B cell (primary cell): ENCODE results near the gene SH3D19. TPM values are rescaled to one million over a fixed set of nuclear protein-coding genes. Genes with fewer than 3 reads are reported as not detected.

ENCODE experiments used
- ATAC-seq: fragments of 200-7000 bp; cut with Tn5 transposase; one replicate; pipeline ENCODE4 v1.10.0; 2021; ENCODE audit warnings: low read depth, mild to moderate bottlenecking, moderate number of reproducible peaks, moderate library complexity
- CTCF ChIA-PET: fragments of 350-600 bp; sonication (Branson Sonifier 250); formaldehyde crosslinking; loops from one replicate; lab custom pipeline; 2021; ENCODE audit warnings: antibody characterized with exemption, inconsistent platforms; lab: Charles Lee
- POLR2A ChIA-PET: fragments of 350-600 bp; sonication (Branson Sonifier 250); formaldehyde crosslinking; loops from one replicate; lab custom pipeline; 2021; ENCODE audit warnings: antibody characterized with exemption; lab: Charles Lee
- DNase-seq: peaks from one replicate; pipeline ENCODE4 v3.0.0; 2013
- H2AFZ ChIP-seq: 2 replicates; pipeline ENCODE4 v1.6.1; 2012; ENCODE audit warnings: mild to moderate bottlenecking, low read depth, low read length; ENCODE audit not compliant: insufficient read depth, poor library complexity, severe bottlenecking
- H3K27ac ChIP-seq, 2 donors: 1 replicate in 1 of 2; 2 replicates in 1 of 2; pipeline ENCODE4 v1.5.1; 2012 to 2013; ENCODE audit warnings: low read length in 2 of 2, mild to moderate bottlenecking in 2 of 2, moderate library complexity in 1 of 2
- H3K27me3 ChIP-seq, 4 experiments: fragments of 200-600 bp in 1 of 4; sonication (generic) in 1 of 4; replicated peaks in 1 of 4; 1 replicate in 2 of 4; 2 replicates in 2 of 4; pipeline versions ENCODE4 v1.6.1 to v1.7.0; 2013 to 2016; ENCODE audit warnings: low read length in 3 of 4, mild to moderate bottlenecking in 2 of 4, mixed read lengths in 1 of 4, moderate library complexity in 1 of 4; ENCODE audit not compliant: insufficient read depth in 4 of 4, control insufficient read depth in 3 of 4; ENCODE audit errors: control extremely low read depth in 1 of 4
- H3K36me3 ChIP-seq, 2 experiments: replicated peaks in 1 of 2; 1 replicate in 1 of 2; 2 replicates in 1 of 2; pipeline versions ENCODE4 v1.6.1 to v1.7.1; 2013; ENCODE audit warnings: low read length in 1 of 2; ENCODE audit not compliant: insufficient read depth in 2 of 2, control insufficient read depth in 1 of 2; ENCODE audit errors: control extremely low read depth in 1 of 2, extremely low read depth in 1 of 2
- H3K4me1 ChIP-seq, 2 donors: fragments of 200-600 bp in 1 of 2; sonication (generic) in 1 of 2; 1 replicate in 1 of 2; 2 replicates in 1 of 2; pipeline versions ENCODE4 v1.5.1 to v1.6.1; 2013 to 2017; ENCODE audit warnings: low read length in 2 of 2; ENCODE audit not compliant: control insufficient read depth in 2 of 2, insufficient read depth in 2 of 2
- H3K4me2 ChIP-seq: replicated peaks from 2 replicates; pipeline ENCODE3; 2012; ENCODE audit warnings: mild to moderate bottlenecking, low read depth, low read length; ENCODE audit not compliant: poor library complexity, severe bottlenecking
- H3K4me3 ChIP-seq, 5 experiments: fragments of 200-600 bp in 1 of 5; sonication (generic) in 1 of 5; 1 replicate in 3 of 5; 2 replicates in 2 of 5; pipeline versions ENCODE4 v1.5.1 to v1.7.0; 2011 to 2016; ENCODE audit warnings: low read length in 4 of 5, mild to moderate bottlenecking in 4 of 5, low read depth in 2 of 5, control low read depth in 1 of 5, moderate library complexity in 1 of 5; ENCODE audit not compliant: insufficient read depth in 1 of 5; ENCODE audit errors: control extremely low read depth in 1 of 5, extremely low read depth in 1 of 5
- H3K79me2 ChIP-seq: fragments of 200-600 bp; sonication (generic); one replicate; pipeline ENCODE4 v1.6.0; 2016; ENCODE audit warnings: low read length; ENCODE audit not compliant: control insufficient read depth, insufficient read depth
- H3K9ac ChIP-seq: fragments of 200-600 bp; sonication (generic); 2 replicates; pipeline ENCODE4 v1.6.1; 2017; ENCODE audit warnings: mild to moderate bottlenecking, low read length, moderate library complexity
- H3K9me3 ChIP-seq, 3 donors: one replicate each; pipeline versions ENCODE4 v1.6.1 to v1.7.1; 2013; ENCODE audit warnings: low read length in 2 of 3; ENCODE audit not compliant: control insufficient read depth in 2 of 3, insufficient read depth in 1 of 3; ENCODE audit errors: control extremely low read depth in 1 of 3
- H4K20me1 ChIP-seq: 2 replicates; pipeline ENCODE4 v1.6.0; 2012; ENCODE audit warnings: mild to moderate bottlenecking, low read length; ENCODE audit not compliant: insufficient read depth, control insufficient read depth, poor library complexity, severe bottlenecking
- H3K27ac Mint-ChIP-seq: one replicate; pipeline ENCODE4 v1.8.0; 2021; ENCODE audit warnings: mixed read lengths
- H3K27me3 Mint-ChIP-seq: one replicate; pipeline ENCODE4 v1.8.0; 2021; ENCODE audit warnings: mixed read lengths
- H3K4me1 Mint-ChIP-seq: one replicate; pipeline ENCODE4 v1.8.0; 2021; ENCODE audit warnings: mixed read lengths
- H3K4me3 Mint-ChIP-seq: one replicate; pipeline ENCODE4 v1.8.0; 2021; ENCODE audit warnings: mixed read lengths
- H3K9me3 Mint-ChIP-seq: one replicate; pipeline ENCODE4 v1.8.0; 2022; ENCODE audit warnings: mixed read lengths; ENCODE audit not compliant: insufficient read depth
- EZH2 ChIP-seq: IDR thresholded peaks from 2 replicates; pipeline ENCODE4 v1.6.1; 2012; ENCODE audit warnings: borderline replicate concordance, low read depth, mild to moderate bottlenecking, moderate library complexity, low read length; ENCODE audit not compliant: insufficient read depth, poor library complexity, severe bottlenecking
- WGBS: methylation state at CpG from one replicate; pipeline ENCODE4 v1.1.5; 2013; ENCODE audit warnings: missing lambda C conversion rate; ENCODE audit not compliant: insufficient coverage; 5-methylcytosine and 5-hydroxymethylcytosine counted together
- intact Hi-C: fragments of 100-400 bp; cut with micrococcal nuclease; formaldehyde crosslinking; loops from one replicate; pipeline ENCODE4 v1.10.0; 2022
- polyA plus RNA-seq: library from polyadenylated mRNA; depleted of rRNA; stranded (reverse); fragments of >200 nt; gene quantifications from 2 replicates; pipeline ENCODE4 v1.2.3, GENCODE V29; 2012
- total RNA-seq, 2 donors: library from RNA; stranded (reverse); fragments of 120-200 nt in 1 of 2; gene quantifications; 1 replicate in 1 of 2; 2 replicates in 1 of 2; pipeline versions ENCODE4 v1.2.3 to v1.2.4, GENCODE V29; 2013 to 2022
- TF ChIP-seq, protein P1 (sequence below): fragments of 200-600 bp; IDR thresholded peaks from one replicate; pipeline ENCODE4 v1.8.0; 2022; ENCODE audit warnings: antibody characterized with exemption, mild to moderate bottlenecking

The SH3D19 gene
- total and polyA plus RNA-seq, 2 donors (not counting 1 experiment from before 2014, with no cell fraction given): 0.01 TPM; not detected in 1

DNA sequence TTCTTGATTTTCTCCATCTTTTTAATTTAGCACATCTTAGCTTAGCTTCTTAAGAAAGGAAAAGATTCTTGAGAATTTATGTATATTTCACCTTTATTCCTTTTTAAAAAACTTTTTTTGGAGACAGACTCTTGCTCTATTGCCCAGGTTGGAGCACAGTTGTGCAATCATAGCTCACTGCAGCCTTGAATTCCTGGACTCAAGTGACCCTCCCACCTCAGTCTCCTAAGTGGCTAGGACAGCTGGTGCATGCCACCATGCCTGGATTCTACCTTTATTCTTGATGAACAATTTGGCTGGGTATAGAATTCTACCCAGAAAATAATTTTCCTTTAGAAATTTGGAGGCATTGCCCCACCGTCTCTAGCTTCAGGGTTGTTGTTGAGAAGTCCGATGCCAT is 19.5 kb upstream of the SH3D19 start:
- H3K27me3 ChIP-seq: peaks cover 0 to 7% (median 0%) of the 10 kb centered on the region in 4 experiments
- Mint-ChIP-seq H3K27me3 (peaks cover 10% of the 10 kb centered on the region), H3K27ac (no peak overlapping the region), H3K4me3 (no peak overlapping the region), H3K9me3 (no peaks in the 10 kb centered on the region), H3K4me1 (no peaks in the 10 kb centered on the region)
- H4K20me1 ChIP-seq: no peaks in the 10 kb centered on the region
- no peak overlapping the region for H3K4me2 ChIP-seq
- H3K9ac ChIP-seq: no peak overlapping the region
- ChIA-PET POLR2A (no interaction called here), CTCF (no interaction called here)
- intact Hi-C loops: no loop called here
- no peaks in the 10 kb centered on the region for H3K4me1 ChIP-seq
- H3K27ac ChIP-seq: no peak overlapping the region
- TF ChIP-seq, protein P1, sequence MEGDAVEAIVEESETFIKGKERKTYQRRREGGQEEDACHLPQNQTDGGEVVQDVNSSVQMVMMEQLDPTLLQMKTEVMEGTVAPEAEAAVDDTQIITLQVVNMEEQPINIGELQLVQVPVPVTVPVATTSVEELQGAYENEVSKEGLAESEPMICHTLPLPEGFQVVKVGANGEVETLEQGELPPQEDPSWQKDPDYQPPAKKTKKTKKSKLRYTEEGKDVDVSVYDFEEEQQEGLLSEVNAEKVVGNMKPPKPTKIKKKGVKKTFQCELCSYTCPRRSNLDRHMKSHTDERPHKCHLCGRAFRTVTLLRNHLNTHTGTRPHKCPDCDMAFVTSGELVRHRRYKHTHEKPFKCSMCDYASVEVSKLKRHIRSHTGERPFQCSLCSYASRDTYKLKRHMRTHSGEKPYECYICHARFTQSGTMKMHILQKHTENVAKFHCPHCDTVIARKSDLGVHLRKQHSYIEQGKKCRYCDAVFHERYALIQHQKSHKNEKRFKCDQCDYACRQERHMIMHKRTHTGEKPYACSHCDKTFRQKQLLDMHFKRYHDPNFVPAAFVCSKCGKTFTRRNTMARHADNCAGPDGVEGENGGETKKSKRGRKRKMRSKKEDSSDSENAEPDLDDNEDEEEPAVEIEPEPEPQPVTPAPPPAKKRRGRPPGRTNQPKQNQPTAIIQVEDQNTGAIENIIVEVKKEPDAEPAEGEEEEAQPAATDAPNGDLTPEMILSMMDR: no peak
- TF ChIP-seq EZH2: no peak
- no peaks in the 10 kb centered on the region for H3K36me3 ChIP-seq
- WGBS: no CpG with 5 or more reads among the region's 2 CpGs
- no peak overlapping the region for H2AFZ ChIP-seq
- no peaks in the 10 kb centered on the region for H3K9me3 ChIP-seq
- no peaks in the 10 kb centered on the region for H3K79me2 ChIP-seq
- DNase-seq (no peak), ATAC-seq (no peak)
- H3K4me3 ChIP-seq: no peak overlapping the region

DNA sequence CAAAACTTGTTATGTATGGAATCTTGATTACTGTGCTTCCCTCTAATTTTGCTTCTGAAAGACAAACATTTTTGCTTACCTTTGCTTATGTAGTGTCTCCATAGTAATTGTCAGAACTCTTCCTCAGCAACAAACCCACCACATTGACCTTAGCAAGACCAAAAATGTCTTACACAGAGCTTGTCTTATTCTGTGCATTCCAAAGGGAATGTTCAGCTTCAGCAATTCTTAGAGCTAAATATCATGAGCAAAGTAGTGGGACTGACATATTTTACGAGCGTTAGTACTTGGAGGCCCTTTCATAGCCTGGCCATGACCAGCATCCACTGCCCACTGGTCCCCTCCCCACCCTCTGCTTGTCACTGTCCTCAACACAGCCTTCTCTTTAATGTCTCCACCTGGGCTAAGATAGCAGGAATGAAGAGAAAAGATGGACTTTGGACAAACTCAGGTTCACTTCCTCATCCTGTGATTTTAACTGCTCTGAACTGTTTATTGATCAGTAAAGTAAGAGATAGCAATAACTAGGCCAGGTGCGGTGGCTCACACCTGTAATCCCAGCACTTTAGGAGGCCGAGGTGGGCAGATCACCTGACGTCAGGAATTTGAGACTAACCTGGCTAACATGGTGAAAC is 15.5 kb upstream of the SH3D19 start:
- 100% methylated on average over 2 of the region's 5 CpGs for WGBS
- intact Hi-C loops: no loop called here
- no peak overlapping the region for H3K4me2 ChIP-seq

More for the DNA sequence above, 15.5 kb upstream of the SH3D19 start:
- DNase-seq (no peak), ATAC-seq (no peak)
- no peak overlapping the region for H2AFZ ChIP-seq
- H4K20me1 ChIP-seq: no peaks in the 10 kb centered on the region
- Mint-ChIP-seq H3K9me3 (no peaks in the 10 kb centered on the region), H3K27ac (no peak overlapping the region), H3K4me1 (no peaks in the 10 kb centered on the region), H3K27me3 (peaks cover 6% of the 10 kb centered on the region), H3K4me3 (no peak overlapping the region)
- no peaks in the 10 kb centered on the region for H3K36me3 ChIP-seq
- H3K27ac ChIP-seq: no peak overlapping the region
- ChIA-PET CTCF (no interaction called here), POLR2A (no interaction called here)
- H3K27me3 ChIP-seq: peaks cover 0 to 7% (median 0%) of the 10 kb centered on the region in 4 experiments
- no peaks in the 10 kb centered on the region for H3K9me3 ChIP-seq
- TF ChIP-seq, protein P1: no peak
- TF ChIP-seq EZH2: no peak
- no peak overlapping the region for H3K9ac ChIP-seq
- H3K4me1 ChIP-seq: no peaks in the 10 kb centered on the region
- H3K4me3 ChIP-seq: no peak overlapping the region
- H3K79me2 ChIP-seq: no peaks in the 10 kb centered on the region
